ENCODE measurements around the gene RIPOR3.
"Not testable (repeated sequence)": the region's sequence is repeated elsewhere in the genome, so short reads cannot be mapped to it uniquely, and the experiment has no call there.

RIPOR3 gene

DNA sequence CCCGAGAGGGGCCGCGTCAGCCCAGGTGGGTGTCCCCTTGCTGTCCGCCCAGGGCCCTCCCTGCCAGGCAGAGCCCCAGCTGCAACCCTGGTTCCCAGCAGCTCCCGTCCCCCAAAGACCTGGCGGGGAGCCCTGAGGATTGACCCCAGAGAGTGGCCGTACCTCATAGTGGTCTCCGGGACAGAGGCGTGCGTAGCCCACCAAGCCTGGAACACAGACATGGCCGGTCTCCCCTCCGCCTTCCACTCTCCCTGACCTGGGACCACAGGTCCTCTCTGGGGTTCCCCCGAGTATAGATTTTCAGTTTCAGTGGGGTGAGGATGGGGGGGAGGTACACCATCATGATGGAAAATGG is 82.6 kb downstream of the RIPOR3 start:
- no peak for DNase-seq (ENCODE audit: low read depth in 2 of 2)

- DNase-seq (ENCODE audit: low read depth in 2 of 2): no peak
Measured at GRCh38 chr20:50607850-50608749, 83.2 kb downstream of the RIPOR3 start.

GRCh38 chr20:50607436-50607835 is 83.9 kb downstream of the RIPOR3 start:
- DNase-seq (ENCODE audit: low read depth in 2 of 2): no peak

GRCh38 chr20:50605136-50605535 is 86.2 kb downstream of the RIPOR3 start:
- no peak for DNase-seq (ENCODE audit: low read depth in 2 of 2)

DNA sequence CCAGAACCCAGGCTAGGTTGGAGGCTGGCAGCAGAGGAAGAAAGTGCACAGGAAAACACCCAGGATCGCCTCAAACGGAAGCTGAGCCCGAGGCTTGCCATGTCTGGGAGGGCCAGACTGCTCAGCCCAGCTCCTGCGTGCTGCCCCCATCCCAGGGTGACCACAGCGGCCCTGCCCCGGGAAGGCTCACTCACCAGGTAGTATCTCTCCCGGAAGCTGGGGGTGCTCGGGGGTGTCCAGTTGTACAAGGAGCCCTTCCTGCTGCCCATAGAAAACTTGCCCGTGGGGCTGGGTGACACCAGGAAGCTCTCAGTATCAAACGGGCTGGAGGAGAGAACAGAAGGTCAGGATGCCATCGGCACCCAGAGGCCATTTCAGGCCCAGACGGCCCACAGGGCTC is 86.9 kb downstream of the RIPOR3 start:
- DNase-seq (ENCODE audit: low read depth in 2 of 2): no peak

DNA sequence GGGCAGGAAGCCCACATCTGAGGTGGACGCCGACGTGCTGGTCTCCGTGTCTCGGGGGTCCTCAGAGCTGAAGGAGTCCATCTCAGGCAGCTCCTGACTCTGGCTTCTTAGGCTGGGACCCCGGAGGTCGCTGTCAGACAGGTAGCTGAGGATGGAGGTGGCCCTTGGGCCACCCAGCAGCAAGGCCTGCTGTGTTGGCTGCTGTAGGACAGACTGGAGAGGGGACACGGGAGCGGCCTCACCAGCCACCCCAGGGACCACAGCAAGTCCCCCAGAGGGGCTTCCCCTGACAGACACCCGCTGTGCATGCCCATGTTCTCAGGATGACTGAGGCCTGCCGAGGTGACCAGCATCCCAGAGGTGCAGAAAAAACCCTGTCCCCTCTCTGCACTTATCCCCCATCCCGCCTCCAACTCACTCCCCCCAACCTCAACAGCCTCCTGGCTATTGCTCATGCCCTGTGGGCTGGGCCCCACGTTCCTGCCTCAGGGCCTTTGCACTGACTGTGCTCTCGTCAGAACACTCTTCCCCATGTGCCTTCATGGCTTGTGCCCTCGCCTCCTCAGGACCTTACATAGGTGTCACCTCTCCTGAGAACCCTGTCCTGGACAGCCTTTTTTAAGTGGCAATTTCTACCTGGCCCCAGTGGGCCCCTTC is 88.8 kb downstream of the RIPOR3 start:
- DNase-seq (ENCODE audit: low read depth in 2 of 2): no peak

DNA sequence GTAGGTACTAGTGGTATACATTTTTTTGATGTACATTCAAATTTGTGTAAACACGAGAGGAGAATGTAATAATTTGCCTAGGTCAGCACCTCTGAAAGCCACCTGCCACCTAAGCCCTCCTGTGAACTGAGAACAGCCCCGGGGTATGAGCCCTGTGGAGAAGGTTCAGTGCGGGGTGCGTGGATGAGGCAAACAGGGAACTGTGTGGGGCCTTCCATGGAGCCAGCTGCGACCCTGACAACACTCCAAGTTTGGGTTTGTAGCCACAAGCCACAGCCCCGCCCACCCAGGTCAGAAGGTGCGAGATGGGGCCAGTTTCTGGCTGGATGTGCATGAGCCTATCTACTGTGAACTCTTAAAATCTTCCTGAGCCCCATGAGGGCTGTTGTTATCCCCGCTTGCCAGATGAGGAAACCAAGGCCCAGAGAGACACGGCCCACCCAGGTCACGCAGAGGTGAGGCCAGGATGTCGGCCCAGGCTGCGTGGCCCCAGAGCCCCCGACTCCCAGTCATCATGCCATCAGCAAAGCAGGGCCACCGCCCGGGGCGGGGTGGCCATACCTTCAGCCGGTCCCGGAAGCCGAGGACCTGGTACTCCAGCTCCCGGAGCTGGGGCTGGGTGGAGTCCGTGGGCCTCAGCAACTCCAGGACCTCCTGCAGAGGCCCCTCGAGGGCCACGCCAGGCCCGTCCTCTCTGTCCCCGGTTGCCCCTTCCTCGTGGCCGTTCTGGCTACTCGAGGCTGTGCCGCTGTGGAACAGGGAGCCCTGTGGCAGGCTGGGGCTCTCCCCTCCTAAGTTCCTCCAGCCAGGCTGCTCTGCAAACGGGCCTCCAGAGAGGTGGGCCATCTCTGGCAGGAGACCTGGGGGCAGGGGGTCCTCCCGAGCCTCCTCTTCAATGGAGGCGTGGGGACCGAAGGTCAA is 89.6 kb downstream of the RIPOR3 start:
- no peak for DNase-seq (ENCODE audit: low read depth in 2 of 2)

GRCh38 chr20:50600281-50600895 is 91.0 kb downstream of the RIPOR3 start:
- DNase-seq (ENCODE audit: low read depth in 2 of 2): no peak

DNA sequence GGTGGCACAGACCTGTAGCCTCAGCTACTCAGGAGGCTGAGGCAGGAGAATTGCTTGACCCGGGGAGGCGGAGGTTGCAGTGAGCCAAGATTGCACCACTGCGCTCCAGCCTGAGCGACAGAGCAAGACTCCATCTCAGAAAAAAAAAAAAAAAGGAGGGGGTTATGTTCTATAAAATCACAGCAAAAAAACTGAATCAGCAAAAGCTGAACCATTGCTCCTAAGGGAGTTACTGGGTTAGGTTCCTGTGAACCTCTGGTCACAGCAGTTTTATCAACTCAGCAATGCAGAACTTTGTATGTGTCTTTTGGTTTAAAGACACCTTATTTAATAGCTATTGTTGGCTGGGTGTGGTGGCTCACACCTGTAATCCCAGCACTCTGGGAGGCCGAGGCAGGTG is 92.6 kb downstream of the RIPOR3 start:
- DNase-seq (ENCODE audit: low read depth in 2 of 2): not testable (repeated sequence)

DNA sequence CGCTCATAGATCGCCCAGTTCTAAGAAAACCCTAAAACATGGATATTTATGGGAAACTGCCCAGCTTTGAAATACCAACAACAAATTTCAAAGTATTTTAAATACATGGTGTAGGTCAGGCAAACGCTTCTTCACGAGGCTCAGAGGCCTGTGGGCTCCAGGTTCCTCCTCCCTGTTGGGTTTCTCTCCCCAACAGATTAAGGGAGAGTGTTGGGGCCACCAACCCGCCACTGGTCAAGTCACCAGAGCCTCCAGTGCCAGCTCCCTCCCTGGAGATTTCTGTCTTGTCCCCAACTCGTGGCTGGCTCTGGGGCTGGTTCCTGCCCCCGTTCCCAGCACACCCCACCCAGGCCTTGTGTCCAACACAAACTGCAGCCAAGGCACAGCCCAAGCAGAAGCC is 93.3 kb downstream of the RIPOR3 start:
- no peak for DNase-seq (ENCODE audit: low read depth in 2 of 2)

GRCh38 chr20:50597406-50597969 is 93.9 kb downstream of the RIPOR3 start:
- no peak for DNase-seq (ENCODE audit: low read depth in 2 of 2)

DNA sequence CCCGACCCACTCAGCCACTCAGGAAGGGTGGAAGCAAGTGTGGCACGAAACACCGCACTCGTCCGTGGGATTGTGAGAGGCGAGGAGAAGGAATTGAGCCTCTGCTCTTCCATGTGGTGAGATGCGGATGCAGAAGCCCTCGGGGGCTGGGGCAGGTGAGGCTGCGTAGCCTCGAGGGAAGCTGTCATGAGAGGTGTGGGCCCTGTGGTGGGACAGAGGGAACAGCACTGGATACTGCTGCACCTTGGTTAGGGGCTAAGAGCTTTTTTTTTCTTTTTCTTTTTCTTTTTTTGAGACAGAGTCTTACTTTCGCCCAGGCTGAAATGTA is 94.7 kb downstream of the RIPOR3 start:
- no peak for DNase-seq (ENCODE audit: low read depth in 2 of 2)

DNA sequence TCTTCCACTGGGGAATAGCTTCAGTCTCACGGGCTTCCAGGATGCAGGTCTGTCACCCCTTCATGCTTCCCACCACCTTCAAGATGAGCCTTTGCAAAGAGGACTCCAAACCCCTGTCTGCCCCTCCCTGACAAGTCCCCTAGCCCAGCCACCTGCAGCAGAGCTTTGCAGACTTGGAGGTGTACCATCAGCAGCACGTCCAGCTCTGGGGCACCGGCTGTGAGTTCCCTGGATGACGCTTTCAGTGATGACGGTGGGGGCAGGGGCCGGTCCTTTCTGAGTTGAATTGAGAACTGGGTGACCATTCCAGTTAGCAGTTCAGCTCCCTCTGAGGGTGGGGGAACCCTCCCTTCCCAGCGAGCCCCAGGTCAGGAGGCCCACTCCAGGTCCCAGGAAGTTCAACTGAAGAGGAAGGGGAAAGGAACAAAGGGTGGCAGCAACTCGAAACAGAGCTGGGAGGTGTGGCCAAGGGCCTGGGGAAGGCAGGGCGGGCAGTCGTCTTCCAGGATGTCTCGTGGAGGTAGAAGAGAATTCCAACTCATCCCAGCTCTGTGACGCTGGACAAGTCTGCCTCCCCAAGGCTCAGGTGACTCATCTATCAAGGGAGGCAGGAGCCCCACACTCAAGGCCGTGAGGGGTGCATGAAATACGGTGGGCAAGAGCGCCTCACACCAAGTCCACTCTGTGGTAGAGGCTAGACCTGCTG is 95.2 kb downstream of the RIPOR3 start:
- DNase-seq (ENCODE audit: low read depth in 2 of 2): no peak

GRCh38 chr20:50595433-50595895 is 95.9 kb downstream of the RIPOR3 start:
- DNase-seq (ENCODE audit: low read depth in 2 of 2): no peak

GRCh38 chr20:50594591-50595432 is 96.5 kb downstream of the RIPOR3 start:
- DNase-seq (ENCODE audit: low read depth in 2 of 2): no peak

DNA sequence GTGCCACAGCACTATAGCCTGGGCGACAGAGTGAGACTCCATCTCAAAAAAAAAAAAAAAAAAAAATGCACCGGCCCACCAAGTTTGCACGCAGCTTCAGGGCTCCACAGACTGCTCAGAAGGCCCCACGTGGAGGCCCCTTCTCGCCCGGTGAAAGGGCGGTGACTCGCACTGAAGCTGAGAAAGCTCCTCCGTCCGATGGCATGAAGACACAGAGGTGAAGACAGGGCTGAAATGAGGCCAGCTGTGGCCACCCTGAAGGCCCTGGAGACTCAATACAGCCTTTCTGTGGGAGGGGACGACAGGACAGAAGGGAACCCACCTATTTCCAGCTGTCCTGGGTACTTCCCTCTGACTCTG is 97.1 kb downstream of the RIPOR3 start:
- no peak for DNase-seq (ENCODE audit: low read depth in 2 of 2)

GRCh38 chr20:50593005-50593335 is 98.4 kb downstream of the RIPOR3 start:
- no peak for DNase-seq (ENCODE audit: low read depth in 2 of 2)

DNA sequence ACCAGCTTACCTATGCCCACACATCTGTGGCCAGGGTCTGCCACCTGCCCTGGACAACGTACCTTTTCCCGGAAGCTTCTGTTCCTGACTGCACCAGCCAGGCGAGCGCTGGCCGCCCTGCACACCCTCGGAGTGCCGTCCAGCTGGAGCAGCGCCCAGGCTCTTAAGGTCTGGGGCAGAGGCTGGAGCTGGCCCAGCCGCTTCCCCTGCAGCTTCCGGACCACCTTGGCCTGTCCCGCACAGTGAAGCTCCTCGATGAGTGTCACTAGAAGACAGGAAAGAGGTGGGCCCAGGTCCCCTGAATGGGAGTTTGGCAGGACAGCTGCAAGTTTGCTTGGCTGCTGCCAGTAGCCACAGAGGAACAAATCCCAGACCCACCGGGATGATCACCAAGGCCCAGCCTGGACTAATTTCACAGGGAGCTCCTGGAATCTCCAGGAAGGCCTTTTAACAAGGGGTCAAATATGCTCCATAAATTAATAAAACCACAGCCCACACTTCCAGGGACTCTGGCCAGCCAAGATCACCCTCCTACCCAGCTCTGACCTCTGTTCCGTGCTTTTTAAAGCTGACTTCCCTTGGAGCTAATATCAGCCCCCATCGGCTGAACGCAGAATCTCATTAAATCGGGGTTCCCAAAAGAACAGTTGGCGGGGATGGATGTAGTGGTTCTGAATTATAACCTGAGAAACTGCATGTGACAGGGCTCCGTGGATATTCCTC is 98.9 kb downstream of the RIPOR3 start:
- no peak for DNase-seq (ENCODE audit: low read depth in 2 of 2)

GRCh38 chr20:50591233-50591852 is 100.0 kb downstream of the RIPOR3 start:
- DNase-seq (ENCODE audit: low read depth in 2 of 2): no peak

Measured in stimulated activated CD8-positive, alpha-beta memory T cell treated with anti-CD3 and anti-CD28 coated beads, Interleukin-7, amount 100 ng/mL, for 1 hour (primary cell).